ENCODE data around the gene VGLL4.

VGLL4 gene

DNA sequence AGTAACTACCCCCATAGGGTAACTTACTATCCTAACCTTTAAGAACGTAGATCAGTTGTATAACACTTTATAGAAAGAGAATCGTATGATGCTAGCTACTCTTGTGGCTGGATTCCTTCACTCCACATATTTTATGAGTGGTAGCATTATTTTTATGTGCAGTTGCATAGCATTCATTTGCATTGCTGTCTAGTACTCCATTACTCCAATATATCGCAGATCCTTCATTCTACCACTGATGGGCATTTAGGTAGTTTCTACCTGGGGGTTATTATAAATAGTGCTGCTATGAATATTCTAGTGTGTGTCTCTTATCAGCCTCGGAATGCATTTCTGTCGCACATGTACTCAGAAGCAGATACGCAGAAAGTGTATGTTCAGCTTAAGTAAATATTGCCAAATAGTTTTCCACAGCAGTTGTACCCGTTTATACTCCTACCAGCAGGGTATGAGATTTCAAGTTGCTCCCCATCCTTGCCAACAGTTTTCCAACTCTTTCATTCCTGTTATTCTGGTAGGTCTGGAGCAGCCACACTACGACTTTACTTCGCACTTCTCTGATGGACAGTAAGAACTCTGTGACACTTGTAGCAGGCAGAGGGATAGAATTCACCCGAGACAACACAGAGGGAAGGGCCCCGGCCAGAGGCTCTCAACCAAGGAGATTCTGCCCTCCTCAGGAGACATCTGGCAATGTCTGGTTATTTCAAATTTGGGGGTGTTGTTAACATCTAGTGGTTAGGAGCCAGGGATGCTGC is 9.8 kb upstream of the VGLL4 start:
- DNase-seq (ENCODE audit: low spot score): no peak

DNA sequence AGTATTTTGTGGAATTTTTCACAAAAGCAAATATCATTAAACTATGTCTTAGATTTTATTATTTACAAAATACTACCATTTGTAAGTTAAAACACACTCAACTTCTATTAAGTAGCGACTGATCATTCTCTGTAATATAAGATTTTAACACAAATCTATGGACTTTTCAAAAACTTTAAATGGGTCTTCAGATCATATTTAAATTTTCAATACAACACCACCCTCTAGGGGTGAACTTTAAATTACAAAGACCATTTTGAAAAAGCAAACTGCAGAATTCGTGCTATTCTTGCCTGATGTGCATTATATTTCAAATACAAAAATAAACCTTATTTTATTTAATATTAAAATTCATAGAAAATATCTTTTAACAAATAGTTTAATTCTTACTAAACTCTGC is 8.2 kb upstream of the VGLL4 start:
- DNase-seq (ENCODE audit: low spot score): peak; percentile 66

DNA sequence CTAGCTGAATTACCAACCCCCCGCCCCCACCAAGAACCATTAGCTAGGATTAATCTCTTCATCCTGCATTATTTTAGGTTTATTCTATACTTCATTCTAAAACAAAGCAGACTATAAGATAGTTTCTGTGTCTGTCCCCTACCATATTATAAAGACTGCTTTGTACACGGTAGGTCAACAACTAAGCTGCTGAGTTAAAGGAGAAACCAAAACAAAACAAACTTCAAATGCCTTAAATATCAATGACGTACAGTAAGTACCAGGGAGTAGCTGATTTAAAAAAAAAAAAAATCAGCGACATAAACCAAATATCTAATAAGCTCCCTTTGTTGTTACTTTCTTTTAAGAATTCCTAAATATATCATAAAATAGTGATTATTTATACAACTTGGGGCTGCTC is 7.8 kb upstream of the VGLL4 start:
- no peak for DNase-seq (ENCODE audit: low spot score)

DNA sequence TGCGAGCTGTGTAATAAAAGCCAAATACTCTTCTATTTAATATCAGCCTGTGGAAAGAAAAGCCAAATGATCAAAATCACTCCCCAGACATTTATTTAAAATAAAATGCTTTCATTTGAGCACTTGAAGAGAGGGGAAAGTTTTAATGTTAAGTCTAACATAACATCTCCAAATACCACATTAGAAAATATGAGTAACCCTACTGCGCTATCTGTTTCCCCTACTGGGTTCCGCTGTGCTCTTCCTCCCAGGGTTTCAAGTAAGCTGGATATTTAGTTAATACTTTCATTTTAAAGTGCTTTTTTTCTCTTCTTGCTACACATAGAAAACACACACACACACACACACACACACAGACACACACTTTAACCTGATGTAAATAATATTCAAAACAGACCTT is 6.7 kb upstream of the VGLL4 start:
- DNase-seq (ENCODE audit: low spot score): no peak

DNA sequence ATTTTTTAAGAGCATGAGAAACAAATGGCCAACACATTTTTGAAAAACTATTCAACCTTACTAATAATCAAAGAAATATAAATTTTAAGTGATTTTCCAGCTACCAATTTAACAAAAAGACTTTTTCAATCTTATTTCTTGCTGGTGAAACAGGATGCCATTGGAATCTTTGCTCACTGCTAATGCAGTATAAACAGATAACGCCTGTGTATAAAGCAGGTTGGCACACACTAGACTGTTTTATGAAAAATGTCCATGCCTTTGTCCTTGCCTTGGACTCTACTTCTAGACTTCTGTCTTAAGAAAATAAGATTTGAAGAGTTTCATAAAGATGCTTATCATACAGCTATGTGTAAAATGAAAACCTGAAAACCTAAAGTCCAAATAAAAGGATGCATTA is 5.0 kb upstream of the VGLL4 start:
- DNase-seq (ENCODE audit: low spot score): no peak

DNA sequence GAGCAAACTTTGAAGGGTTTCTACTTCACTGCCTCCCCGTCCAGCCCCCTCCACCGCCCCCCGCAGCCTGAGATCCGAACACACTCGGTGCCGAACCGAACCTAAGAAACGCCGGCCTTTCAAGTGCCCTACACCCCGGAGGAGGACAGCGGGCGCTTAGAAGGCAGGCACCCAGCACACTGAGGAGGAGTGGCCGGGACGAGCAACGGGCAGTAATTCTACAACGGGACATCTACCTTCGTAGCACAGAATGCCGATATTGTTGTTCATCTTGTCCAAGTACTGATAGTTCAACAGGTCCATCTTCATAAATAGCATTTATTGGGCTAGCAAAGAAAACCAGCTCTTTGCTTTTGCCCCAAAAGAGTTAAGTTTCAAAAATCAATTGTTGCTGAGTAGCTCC is 513 bp downstream of the VGLL4 start:
- DNase-seq (ENCODE audit: low spot score): peak; percentile 49

DNA sequence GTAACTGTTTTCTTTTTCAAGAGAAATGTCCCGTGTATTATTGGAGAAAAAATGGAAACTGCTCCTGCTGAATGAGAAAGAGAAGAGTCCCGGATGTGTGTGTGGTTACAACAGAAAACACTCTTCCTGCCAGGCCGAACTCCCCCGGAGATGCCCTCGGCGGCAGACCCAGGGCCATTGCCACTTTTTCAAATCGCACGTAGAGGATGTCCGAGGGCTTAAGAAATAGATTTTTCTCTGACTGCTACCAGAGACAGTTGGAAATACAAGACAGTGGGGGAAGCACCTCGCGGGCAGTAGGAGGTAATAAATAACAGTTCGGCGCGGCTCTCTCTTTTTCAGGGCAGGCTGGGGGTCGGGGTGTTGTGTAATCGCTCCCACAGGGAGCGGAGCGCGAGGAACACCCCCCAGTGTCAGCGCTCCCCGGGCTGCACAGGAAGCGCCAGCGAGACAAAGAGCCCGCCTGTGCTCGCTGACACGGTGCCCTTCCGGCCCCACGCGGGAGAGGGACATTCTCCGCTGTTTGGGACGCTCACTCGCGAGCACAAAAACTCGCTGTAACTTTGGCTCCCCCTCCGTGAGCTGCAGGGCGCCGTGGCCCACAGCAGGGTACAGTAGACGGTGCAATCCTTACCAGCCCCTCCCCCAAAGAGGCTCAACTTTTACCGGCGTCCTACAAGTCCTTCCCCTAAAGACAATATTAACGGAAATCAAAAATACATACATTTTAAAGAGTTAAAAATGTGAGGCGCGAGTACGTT is 1.1 kb downstream of the VGLL4 start:
- peak; percentile 60 for DNase-seq (ENCODE audit: low spot score)

DNA sequence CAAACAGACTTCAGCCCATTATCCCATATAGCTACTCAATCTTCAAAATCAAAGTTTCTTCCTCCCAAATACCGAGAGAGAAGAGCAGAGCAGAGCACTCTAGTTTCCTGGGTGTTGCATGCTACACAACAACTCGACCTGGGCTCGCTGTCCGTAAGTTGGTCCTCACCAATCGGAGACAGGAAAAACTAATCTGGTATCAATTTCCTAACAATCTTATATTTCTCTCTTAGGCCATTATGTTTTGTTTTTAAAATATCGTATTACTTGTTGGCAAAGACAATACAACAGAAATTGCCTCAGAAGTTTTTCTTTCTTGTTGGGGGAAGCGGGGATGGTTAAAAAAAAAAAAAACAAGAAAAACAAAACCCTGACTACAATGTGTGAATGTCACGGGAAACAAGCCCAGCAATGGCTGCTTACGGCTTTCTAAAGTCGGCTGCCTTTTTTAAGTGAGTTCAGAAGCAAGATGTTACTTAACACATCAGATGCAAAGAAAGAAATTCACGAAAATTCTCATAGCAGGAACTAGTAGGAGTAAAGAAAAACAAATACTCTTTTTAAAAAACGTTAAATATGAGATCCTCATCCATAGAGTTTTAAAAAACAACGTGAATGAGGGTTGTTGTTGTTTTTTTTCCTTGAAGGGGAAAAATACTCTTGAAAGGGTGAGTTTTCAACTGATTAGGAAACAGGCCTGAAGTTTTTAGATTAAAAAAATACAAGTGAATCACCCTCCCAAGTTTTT is 1.9 kb downstream of the VGLL4 start:
- peak; percentile 52 for DNase-seq (ENCODE audit: low spot score)

DNA sequence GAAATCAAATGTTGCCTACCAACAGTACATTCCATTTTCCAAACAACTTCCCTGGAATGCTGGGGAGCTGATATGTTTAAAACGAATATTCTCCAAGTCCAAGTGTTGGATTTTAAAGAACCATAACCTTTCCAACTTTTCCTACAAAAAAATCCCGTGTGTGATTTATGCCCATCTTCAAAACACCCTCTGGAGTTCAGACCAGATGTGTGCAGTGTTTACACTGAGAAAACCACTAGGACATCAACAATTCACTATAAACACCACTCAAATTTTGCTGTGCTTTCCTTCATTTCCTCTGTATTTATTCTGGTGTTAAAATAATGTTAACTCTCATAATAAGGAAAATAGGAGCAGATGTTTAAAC is 2.4 kb downstream of the VGLL4 start:
- no peak for DNase-seq (ENCODE audit: low spot score)

DNA sequence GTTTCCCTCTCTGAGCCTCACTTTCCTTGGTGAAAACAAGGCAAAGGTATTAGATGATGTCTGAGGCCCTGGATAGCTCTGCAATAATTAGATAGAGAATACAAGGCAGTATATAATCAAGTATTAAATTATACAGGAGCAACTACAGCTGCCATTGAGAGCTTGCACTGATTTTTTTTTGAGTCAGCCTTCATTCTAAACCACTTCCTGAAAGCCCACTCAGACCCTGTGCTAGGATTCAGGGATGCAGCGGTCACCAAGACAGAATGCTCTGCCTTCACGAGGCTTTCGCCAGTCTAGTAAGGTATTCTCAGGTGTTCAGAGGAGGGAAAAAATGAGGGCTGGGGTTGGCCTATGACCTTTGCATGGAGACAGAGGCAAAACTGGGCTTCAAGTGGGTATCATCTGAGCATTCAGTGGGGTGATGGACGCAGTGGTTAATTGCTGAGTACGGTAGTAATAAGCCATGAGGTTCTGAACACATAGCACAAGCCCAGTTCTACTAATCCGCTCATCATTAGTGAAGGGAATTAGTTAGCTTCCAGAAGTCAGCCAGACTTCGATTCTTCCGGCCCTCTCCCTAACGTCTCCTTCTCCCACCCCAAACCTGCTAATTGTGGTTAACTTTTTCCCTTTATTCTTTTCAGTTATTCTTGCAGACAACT is 3.6 kb downstream of the VGLL4 start:
- DNase-seq (ENCODE audit: low spot score): no peak

DNA sequence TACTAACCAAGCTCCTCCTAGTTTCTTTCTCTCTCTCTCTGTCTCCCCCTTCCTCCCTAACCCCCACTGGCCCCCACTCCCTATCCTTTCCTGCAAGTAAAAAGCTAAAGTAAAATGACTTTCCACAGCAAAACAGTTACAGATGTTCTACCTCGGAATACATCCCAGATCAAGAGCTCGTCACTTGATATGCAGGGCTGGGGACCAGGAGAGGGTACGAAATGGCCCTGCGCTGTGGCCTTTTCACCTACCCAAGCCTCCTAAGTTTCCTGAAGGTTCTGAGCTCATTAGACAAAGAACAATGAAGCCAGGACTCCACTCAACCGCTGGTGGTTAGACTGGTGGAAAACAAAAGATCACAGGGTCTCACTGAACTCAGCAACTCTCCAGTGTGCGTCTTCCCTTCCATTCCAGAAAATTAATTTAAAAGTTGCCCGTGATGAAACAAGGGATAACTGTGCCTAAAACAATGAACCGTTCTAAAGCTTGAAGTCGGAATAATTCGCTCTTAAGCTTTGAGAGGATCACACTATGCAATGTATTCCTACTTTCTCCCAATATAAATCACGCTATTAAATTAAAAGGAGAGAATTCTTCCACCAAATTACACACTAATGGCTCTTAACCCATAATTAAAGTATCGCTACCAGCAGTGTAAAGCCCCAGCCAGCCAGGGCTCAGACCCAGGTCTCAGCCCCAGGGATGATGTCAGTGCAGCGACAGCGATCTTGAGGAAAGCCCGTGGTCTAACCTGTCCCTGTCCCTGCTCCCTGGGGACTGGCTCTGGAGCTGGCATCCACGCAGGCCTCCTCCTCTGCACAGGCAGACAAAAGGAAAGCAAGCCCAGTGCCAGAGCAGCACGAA is 5.0 kb downstream of the VGLL4 start:
- DNase-seq (ENCODE audit: low spot score): no peak

DNA sequence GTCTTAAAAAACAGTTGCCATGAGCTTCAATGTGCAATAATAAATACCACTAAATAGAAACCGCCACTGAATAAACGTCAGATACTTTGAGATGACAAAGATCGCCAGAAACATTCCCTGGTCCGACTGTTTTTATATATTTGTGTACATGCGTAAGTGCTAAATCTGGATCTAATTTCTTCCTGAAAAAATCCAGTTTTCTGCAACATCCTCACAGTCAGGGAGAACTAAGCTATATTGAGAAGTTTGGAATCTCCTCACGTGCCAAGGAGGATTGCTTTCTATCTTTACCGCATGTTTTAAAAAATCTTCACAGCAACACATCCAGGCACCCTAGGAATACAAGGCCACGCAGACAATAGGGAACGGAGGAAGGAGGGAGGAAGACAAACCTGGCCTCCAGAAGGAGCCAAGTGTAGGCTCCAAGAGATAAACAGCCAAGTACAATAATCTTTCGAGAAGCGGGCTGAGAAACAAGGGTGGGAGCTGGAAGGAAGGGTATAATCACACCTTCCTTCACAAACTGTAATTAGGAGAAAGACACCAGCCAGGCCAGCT is 5.7 kb downstream of the VGLL4 start:
- DNase-seq (ENCODE audit: low spot score): no peak

DNA sequence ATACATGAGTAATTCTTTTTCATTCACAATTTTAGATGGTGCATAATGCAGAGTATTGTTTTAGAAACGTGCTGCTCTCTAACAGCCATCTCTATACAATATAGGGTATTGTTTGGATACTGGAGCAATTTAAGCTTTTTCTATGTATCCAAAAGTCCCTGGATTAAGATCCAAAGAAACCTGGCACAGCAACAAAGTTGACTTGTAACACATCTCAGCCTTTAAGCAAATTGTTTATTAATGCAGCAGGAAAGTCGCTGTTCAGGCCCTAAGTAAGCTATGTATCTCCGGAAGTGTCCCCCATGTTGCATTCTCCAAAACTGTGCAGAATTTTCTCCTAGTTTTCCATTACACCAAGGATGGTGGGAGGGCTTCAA is 7.3 kb downstream of the VGLL4 start:
- no peak for DNase-seq (ENCODE audit: low spot score)

DNA sequence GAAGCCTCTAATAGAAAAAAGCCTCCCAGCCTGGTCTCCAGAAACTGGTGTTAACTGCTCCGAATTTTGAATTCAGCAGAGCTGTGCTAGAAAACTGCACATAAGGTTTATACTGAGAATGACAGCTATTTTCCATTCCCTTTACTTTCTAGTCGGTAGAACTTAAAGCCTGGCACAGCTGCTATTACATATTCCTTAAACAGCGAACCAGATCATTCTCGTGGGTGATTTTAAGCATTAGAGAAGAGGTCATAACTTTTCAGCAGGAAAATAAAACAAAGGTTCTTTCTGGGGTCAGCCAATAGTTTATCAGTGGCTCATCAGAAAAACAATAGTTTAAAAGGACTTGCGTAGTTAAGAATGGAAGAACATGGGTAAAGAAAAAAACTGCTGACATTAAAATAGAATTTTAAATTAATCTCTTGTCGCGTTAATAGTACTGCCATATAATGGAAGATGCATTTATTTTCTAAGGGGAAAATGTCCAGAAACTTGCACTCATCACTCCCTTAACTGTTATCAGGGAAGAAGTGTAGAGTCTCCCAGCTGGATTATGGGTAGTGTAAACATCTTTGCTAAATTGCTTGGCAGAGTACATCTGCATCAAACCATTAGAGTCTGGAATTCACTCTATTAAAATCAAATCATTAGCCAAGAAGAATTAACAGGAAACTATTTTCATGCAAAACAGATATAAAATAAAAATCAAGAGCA is 7.9 kb downstream of the VGLL4 start:
- no peak for DNase-seq (ENCODE audit: low spot score)

DNA sequence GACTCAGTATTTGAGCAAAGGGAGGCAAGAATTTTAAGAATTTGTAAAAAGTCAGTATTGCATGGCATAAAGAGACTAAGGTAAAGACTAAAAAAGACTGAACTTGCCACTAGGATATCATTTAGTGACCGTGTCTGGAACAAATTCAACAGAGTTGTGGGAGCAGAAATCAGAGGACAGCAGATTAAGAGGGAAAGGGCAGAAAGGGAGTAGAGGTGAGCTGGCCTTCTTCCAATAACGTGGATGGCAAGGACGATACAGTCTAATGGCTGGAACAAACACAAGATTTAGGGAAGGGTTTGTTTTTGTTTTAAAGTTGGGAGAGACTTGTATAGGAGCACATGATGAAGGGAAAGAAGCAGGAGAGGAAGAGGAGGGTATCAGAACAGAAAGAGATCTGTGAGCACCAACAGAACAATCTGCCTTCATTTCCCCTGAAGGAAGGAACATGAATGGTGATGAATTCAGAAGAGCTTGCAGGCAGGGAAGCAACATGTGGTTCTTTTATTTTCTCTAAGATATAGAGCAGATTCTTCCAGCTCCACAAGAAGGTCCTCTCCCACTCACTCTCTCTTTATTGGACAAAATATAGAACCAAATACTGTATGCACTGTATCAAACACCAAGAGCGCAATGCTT is 8.6 kb downstream of the VGLL4 start:
- DNase-seq (ENCODE audit: low spot score): no peak

DNA sequence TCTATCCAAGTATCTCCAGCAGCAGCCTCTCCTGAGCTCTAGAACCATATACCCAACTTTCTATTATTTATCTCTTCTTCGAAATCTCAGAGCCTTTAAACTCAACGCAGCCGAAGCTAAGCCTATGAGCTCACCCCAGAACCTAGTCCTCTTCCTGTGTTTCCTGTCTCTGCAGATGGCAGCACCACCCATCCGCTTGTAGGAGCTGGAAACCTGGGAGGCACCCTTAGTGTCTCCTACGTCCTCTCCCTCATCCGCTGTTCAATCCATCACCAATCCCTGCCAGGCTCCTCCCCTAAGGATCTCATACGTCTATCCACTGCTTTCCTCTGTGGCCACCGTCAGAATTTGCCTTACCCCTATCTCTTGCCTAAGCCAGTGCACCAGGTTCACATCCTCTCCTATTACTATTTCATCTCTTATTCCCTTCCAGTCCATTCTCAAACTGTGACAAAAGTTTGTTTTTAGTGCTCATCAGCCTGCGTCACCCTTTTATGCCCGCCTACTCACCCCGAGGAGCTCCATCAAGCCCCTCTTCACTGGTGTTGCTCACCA is 9.6 kb downstream of the VGLL4 start:
- no peak for DNase-seq (ENCODE audit: low spot score)

DNA sequence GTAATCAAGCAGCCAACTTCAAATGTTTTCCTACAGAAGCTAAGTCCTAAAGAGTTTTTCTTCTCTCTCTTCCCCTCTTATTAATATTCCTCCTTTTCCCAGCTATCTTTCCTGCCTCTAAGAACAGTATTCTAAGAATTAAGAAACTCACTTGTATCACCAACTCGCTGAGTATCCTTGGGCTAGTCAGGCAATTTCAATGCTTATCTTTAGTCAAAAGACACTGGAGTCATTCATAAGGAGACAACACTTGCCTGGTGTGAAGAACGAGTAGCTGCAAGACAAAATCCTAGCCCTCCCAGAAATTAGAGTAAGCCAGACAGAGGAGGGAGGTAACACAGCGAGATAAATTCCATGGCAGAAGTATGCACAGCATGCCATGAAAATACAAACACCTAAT is 10.7 kb downstream of the VGLL4 start:
- no peak for DNase-seq (ENCODE audit: low spot score)

DNA sequence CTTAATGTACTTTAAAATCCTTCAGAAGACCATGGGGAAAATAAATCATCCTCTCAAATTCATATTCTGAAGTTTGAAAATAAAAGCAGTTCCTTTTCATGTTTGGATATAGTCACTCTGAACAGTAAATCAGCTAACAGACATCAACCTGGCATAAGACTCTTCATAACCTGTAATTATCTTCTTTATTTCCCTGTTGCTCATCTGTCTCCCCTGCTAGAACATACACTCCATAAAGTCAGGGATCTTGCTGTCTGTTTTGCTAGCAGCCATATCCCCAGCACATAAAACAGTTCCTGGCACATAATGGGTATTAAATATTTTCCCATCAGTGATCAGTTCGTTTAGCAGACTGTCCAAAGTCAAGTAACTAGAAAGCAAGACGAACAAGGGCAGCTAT is 11.2 kb downstream of the VGLL4 start:
- no peak for DNase-seq (ENCODE audit: low spot score)

DNA sequence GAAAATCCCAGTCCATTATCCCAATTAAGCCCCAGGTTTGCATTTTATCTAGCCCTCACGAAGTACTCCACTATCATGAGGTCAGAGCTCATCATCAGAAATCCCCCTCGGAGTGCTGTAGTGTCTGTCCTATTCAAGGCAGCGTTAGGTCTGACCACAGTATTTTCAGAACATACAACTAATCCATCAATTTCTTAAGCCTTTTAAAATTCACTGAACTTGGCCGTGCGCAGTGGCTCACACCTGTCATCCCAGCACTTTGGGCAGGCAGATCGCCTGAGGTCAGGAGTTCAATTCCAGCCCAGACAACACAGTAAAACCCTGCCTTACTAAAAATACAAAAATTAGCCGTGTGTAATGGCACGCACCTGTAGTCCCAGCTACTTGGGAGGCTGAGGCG is 11.9 kb downstream of the VGLL4 start:
- DNase-seq (ENCODE audit: low spot score): no peak

DNA sequence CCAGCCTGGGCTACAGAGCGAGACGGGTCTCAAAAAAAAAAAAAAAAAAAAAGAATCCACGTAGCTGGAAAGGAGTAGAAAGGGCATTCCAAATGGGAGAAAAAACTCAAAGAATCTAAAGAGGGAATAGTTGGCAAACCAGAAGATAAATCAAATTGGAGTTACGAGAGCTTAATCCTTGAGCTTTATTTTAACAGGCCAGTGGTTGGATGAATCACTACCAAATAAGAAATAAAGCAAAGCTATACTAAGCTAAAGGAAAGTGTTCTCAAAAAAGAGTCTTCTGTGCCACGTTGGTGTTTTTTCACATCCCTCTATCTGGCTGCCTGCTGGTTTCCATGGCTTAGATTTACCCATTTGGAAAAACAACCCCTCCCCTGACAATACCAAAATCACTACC is 14.0 kb downstream of the VGLL4 start:
- no peak for DNase-seq (ENCODE audit: low spot score)

All from hematopoietic multipotent progenitor cell treated with erythropoietin and hydrocortisone succinate and interleukin-3 and kit ligand, for 15 days (in vitro differentiated cells).